ENCODE results near the gene MICAL1.

MICAL1 gene

DNA sequence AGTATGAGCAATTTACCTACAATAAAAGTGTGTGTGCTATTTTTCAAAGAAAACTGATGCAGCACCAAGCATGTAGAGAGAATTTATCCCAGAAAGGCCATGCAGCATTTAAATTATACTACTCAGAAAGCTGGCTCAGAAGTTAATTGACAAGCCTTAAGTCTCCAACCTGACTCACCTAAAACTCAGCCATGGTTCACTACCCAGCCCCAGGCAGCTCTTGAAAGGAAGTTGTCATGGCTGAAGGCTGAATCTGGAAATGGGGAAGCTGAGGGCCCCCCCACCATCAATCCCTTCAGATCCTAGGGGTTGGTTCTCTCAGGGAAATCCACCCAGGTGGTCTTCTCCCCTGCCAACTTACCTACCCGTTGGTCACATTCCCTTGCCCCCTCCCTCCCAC is 34.8 kb downstream of the MICAL1 start:
- DNase-seq, result no peak

DNA sequence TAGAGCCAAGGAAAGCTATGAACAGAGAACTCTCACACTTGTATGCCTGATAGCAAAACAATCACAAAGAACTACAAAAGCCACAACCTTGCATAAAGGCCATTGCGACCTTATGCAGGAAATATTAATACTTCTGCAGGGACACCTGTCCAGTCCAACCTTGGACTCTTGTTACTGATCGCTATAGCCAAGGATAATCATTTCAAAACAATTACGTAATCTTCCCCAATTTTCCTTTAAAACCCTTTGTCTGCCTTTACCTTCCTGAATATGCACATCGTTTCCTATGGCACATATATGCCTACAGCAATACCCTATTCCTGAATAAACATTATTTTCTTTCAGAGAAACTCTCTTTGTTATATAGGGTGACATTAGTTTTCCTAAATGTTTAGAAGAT is 37.9 kb downstream of the MICAL1 start:
- DNase-seq, result no peak

DNA sequence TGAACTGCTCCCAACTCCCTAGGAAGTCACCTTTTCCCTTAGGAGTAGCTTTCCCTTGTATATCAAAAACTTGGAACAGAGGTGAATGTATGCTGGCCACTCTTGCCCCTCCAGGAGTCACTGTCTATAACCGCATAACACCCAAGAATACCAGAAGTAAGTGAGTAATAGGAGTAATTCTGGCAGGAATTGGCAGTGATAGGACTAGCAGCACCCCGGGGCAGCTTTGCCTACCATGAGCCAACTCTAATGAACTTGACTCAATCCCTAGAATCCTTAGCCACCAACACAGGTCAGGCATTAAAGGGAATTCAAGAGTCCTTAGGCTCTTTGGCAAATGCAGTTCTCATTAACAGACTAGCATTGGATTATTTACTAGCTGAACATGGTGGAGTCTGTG is 44.5 kb downstream of the MICAL1 start:
- DNase-seq, result no peak

DNA sequence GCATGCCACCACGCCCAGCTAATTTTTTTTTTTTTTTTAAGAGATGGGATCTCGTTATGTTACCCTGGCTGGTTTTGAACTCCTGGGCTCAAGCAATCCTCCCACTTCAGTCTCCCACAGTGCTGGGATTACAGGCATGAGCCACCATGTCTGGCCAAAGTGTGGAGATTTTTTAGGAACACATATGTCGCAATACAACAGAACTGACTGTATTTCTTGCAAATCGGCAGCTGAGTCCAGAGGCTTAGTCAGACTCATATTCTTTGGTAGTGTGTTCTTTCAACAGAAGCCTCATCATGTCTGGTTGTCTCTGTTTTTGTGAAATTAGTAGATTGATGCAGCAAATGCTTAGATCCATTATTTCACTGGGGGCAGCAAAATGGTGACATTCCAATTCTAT is 49.4 kb downstream of the MICAL1 start:
- DNase-seq, result no peak

DNA sequence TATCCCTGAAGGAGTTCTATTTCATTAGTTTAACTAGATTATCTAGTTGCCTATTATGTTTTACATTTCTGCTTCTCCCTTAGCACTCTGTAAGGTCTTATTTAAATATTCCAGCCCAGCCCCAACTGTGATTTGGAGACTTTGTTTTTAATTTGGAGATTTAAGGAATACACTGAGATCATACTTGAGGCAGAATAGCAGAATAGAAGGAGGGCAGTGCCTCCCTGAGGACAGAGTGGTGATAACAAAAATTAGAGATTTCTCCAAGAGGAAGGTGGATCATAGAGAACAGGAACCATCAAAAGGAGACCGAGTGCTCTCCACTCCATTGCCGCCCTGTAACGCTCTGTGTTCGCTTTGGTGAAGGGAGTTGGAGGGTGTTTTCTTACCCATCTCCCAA is 58.6 kb downstream of the MICAL1 start:
- DNase-seq, result no peak

DNA sequence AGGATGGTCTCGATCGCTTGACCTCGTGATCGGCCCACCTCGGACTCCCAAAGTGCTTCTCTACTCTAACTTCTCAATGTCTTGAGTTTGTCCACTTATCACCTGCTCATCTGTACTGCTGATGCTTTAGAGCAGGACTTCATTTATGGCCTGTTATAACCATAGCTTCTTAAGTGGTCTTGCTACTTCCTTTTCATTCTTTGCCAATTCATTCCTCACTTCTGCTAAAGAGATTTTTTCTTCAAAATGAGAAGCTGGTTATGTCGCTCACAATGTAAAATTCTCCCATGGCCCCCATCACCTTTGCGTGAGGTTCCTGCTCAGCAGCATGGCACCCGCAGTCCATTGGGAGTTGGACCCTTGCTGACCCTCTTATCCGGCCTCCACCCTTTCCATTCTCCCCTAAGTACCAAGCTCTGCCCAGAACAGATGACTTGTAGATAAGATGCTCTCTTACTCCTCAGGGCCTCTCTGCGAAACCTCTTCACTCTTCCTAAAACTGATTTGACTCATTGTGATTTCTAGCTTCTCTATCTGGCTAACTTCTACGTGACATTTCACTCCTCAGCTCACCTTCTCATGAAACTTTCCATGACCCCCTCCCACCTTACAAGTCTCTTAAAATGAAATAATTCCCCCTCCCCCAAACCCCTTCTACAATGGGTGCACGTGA is 59.4 kb downstream of the MICAL1 start:
- no peak for DNase-seq
